CD14-positive monocyte (primary cell): ENCODE results near the gene SH3TC2. TPM values are rescaled to one million over a fixed set of nuclear protein-coding genes. Genes with fewer than 3 reads are reported as not detected.

ENCODE experiments used
- DNase-seq, 3 donors: peaks; one replicate each; pipeline ENCODE4 v3.0.0-alpha.2; 2011 to 2022
- H2AFZ ChIP-seq: 2 replicates; pipeline ENCODE4 v1.6.0; 2012; ENCODE audit warnings: mild to moderate bottlenecking, low read depth, low read length, inconsistent platforms; ENCODE audit not compliant: insufficient read depth, poor library complexity, severe bottlenecking
- H3K27ac ChIP-seq, 2 donors: 1 replicate in 1 of 2; 2 replicates in 1 of 2; pipeline ENCODE4 v1.5.1; 2012 to 2013; ENCODE audit warnings: low read length in 2 of 2, control low read depth in 1 of 2, inconsistent platforms in 1 of 2, low read depth in 1 of 2, mild to moderate bottlenecking in 1 of 2
- H3K27me3 ChIP-seq, 2 donors: one replicate each; pipeline versions ENCODE4 v1.6.0 to v1.6.1; 2011 to 2013; ENCODE audit warnings: low read length in 2 of 2; ENCODE audit not compliant: control insufficient read depth in 2 of 2, insufficient read depth in 2 of 2
- H3K36me3 ChIP-seq, 2 donors: replicated peaks in 1 of 2; 1 replicate in 1 of 2; 2 replicates in 1 of 2; pipeline versions ENCODE4 v1.5.1 to v1.6.1; 2012 to 2013; ENCODE audit warnings: low read length in 2 of 2, control low read depth in 1 of 2, inconsistent platforms in 1 of 2, mild to moderate bottlenecking in 1 of 2; ENCODE audit not compliant: insufficient read depth in 2 of 2, control insufficient read depth in 1 of 2
- H3K4me1 ChIP-seq, 2 donors: 1 replicate in 1 of 2; 2 replicates in 1 of 2; pipeline versions ENCODE4 v1.5.1 to v1.6.1; 2012 to 2013; ENCODE audit warnings: low read length in 2 of 2, control low read depth in 1 of 2, inconsistent platforms in 1 of 2, mild to moderate bottlenecking in 1 of 2, moderate library complexity in 1 of 2; ENCODE audit not compliant: insufficient read depth in 2 of 2, control insufficient read depth in 1 of 2
- H3K4me2 ChIP-seq: replicated peaks from 2 replicates; pipeline ENCODE3; 2012; ENCODE audit warnings: low read length, moderate library complexity, mild to moderate bottlenecking; ENCODE audit not compliant: poor library complexity, severe bottlenecking; ENCODE audit errors: extremely low read depth
- H3K4me3 ChIP-seq, 3 experiments: fragments of 200-600 bp in 1 of 3; sonication (generic) in 1 of 3; replicated peaks in 1 of 3; 1 replicate in 2 of 3; 2 replicates in 1 of 3; pipeline ENCODE4 v1.5.1; 2011 to 2013; ENCODE audit warnings: low read length in 3 of 3, mild to moderate bottlenecking in 3 of 3, control low read depth in 2 of 3, low read depth in 2 of 3, inconsistent platforms in 1 of 3, moderate library complexity in 1 of 3
- H3K79me2 ChIP-seq: 2 replicates; pipeline ENCODE4 v1.6.0; 2012; ENCODE audit warnings: mild to moderate bottlenecking, control low read depth, inconsistent platforms, low read length, moderate library complexity; ENCODE audit not compliant: insufficient read depth
- H3K9ac ChIP-seq: 2 replicates; pipeline ENCODE4 v1.6.0; 2017; ENCODE audit warnings: low read length, mild to moderate bottlenecking; ENCODE audit not compliant: insufficient read depth, poor library complexity, severe bottlenecking
- H3K9me3 ChIP-seq, 2 donors: replicated peaks in 1 of 2; 1 replicate in 1 of 2; 2 replicates in 1 of 2; pipeline versions ENCODE4 v1.5.1 to v1.6.1; 2012 to 2013; ENCODE audit warnings: low read length in 2 of 2, control low read depth in 1 of 2; ENCODE audit not compliant: control insufficient read depth in 1 of 2, insufficient read depth in 1 of 2
- H4K20me1 ChIP-seq: 2 replicates; pipeline ENCODE4 v1.6.0; 2012; ENCODE audit warnings: mild to moderate bottlenecking, low read length, control low read depth, moderate library complexity; ENCODE audit not compliant: insufficient read depth
- H3K27ac Mint-ChIP-seq, 7 donors: one replicate each; pipeline ENCODE4 v1.8.0; 2020; ENCODE audit warnings: mild to moderate bottlenecking in 7 of 7, mixed read lengths in 7 of 7, moderate library complexity in 6 of 7, inconsistent platforms in 2 of 7
- H3K27me3 Mint-ChIP-seq, 3 donors: one replicate each; pipeline ENCODE4 v1.8.0; 2021 to 2022; ENCODE audit warnings: low read depth in 3 of 3, mild to moderate bottlenecking in 3 of 3, mixed read lengths in 3 of 3, moderate library complexity in 3 of 3, inconsistent platforms in 1 of 3
- H3K36me3 Mint-ChIP-seq, 2 donors: one replicate each; pipeline ENCODE4 v1.8.0; 2020; ENCODE audit warnings: mixed read lengths in 2 of 2, inconsistent platforms in 1 of 2, mild to moderate bottlenecking in 1 of 2
- H3K4me1 Mint-ChIP-seq: one replicate; pipeline ENCODE4 v1.8.0; 2020; ENCODE audit warnings: mild to moderate bottlenecking, mixed read lengths
- H3K4me3 Mint-ChIP-seq, 2 donors: one replicate each; pipeline ENCODE4 v1.8.0; 2020; ENCODE audit warnings: mild to moderate bottlenecking in 2 of 2, mixed read lengths in 2 of 2, moderate library complexity in 1 of 2
- H3K9me3 Mint-ChIP-seq, 7 donors: one replicate each; pipeline ENCODE4 v1.8.0; 2020 to 2022; ENCODE audit warnings: mixed read lengths in 7 of 7, mild to moderate bottlenecking in 6 of 7, moderate library complexity in 6 of 7, inconsistent platforms in 2 of 7
- WGBS: methylation state at CpG from one replicate; pipeline ENCODE4 v1.1.5; 2013; ENCODE audit warnings: missing lambda C conversion rate; ENCODE audit not compliant: insufficient coverage; 5-methylcytosine and 5-hydroxymethylcytosine counted together
- intact Hi-C, 2 donors: fragments of 100-400 bp; cut with micrococcal nuclease; formaldehyde crosslinking; loops; one replicate each; pipeline versions ENCODE4 v1.15.0 to v1.15.1; 2023
- polyA plus RNA-seq, 3 donors: library from polyadenylated mRNA; depleted of rRNA in 1 of 3; unstranded in 2 of 3; stranded (reverse) in 1 of 3; fragments of 300-500 nt in 2 of 3; fragments of >200 nt in 1 of 3; fragmentation: Illumina TruSeq in 2 of 3; gene quantifications; 1 replicate in 2 of 3; 2 replicates in 1 of 3; pipeline ENCODE4 v1.2.3, GENCODE V29; 2012 to 2021
- TF ChIP-seq, protein P1 (sequence below): fragments of 200-600 bp; IDR thresholded peaks from one replicate; pipeline ENCODE4 v1.8.0; 2022; ENCODE audit warnings: antibody characterized with exemption, mild to moderate bottlenecking

SH3TC2 gene
- polyA plus RNA-seq, 3 donors: 0.01 to 0.30 (median 0.14) TPM

DNA sequence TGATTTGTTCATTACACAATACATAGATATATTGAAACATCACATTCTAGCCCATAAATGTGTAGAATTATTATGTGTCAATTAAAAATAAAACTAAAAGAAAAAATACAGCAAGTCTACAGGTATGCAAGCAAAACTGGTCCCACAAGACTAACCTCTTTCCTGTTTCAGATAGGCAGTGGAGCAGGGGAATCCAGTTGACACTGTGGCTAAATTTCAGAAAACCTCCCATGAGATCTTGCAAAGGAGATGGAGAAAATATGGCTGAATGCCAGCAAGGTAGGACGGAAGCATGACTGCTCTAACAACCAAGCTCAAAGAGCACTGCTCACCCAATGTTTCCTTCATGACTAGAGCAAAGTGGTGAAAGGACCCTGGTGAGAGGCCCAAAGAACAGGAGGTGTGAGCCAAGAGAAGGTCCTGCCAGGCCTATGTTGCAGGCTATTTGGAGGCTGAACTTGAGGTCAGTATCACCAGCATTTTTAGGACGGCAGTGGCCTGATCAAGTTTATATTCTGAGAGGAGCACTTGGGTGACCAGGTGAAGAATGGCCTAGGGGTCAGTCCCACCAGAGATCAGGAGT, 1.1 kb upstream of the SH3TC2 start:
- Mint-ChIP-seq H3K9me3 (peaks cover 0 to 4% (median 2%) of the 10 kb centered on the region in 7 donors), H3K27ac (peak overlapping the region in 1 of 7 donors; percentile 31), H3K27me3 (peaks cover 0 to 3% (median 1%) of the 10 kb centered on the region in 3 donors), H3K4me3 (no peak overlapping the region), H3K36me3 (no peaks in the 10 kb centered on the region), H3K4me1 (peaks cover 34% of the 10 kb centered on the region)
- WGBS: 100% methylated on average over 1 of the region's 2 CpGs
- no peak overlapping the region for H3K27ac ChIP-seq
- no peaks in the 10 kb centered on the region for H3K27me3 ChIP-seq
- no peaks in the 10 kb centered on the region for H4K20me1 ChIP-seq
- no peak overlapping the region for H3K4me3 ChIP-seq
- H3K79me2 ChIP-seq: no peaks in the 10 kb centered on the region
- H3K9me3 ChIP-seq: peaks cover 0 to 3% of the 10 kb centered on the region in 2 donors
- H3K4me1 ChIP-seq: peaks cover 26 to 32% of the 10 kb centered on the region in 2 donors
- TF ChIP-seq, protein P1, sequence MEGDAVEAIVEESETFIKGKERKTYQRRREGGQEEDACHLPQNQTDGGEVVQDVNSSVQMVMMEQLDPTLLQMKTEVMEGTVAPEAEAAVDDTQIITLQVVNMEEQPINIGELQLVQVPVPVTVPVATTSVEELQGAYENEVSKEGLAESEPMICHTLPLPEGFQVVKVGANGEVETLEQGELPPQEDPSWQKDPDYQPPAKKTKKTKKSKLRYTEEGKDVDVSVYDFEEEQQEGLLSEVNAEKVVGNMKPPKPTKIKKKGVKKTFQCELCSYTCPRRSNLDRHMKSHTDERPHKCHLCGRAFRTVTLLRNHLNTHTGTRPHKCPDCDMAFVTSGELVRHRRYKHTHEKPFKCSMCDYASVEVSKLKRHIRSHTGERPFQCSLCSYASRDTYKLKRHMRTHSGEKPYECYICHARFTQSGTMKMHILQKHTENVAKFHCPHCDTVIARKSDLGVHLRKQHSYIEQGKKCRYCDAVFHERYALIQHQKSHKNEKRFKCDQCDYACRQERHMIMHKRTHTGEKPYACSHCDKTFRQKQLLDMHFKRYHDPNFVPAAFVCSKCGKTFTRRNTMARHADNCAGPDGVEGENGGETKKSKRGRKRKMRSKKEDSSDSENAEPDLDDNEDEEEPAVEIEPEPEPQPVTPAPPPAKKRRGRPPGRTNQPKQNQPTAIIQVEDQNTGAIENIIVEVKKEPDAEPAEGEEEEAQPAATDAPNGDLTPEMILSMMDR: no peak
- no peaks in the 10 kb centered on the region for H3K36me3 ChIP-seq
- H3K4me2 ChIP-seq: no peak overlapping the region
- H3K9ac ChIP-seq: no peak overlapping the region
- no peak for DNase-seq
- intact Hi-C loops: no loop called here
- no peak overlapping the region for H2AFZ ChIP-seq

DNA sequence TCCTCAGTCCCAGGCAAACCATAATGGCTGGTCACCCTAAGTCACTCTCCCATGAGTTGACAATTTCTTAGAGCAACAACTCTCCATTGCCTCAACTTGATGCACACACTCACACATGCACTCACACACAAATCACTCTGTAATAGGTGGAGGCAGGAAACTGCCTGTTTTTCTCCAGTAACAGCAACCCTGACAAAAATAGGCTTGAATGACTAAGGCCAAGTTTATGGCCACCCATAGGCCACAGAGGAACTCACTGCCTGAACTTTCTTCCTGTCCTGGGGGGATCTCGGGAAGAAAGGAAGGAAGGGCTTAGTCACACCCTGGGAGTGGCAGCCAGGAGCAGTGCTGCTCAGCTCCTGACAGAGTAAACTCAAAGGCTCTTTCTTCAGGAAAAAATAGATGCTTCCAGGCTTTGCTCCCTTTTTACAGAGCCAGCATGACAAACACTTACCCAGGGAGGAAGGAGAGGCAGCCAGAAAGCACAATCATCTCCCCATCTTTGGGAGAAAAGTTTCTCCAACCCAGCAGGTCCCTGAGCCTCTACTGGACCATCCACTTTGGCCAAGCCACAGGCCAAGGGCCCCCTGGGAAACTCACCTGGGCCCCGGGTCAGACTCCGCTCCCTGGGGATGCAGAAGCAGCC, 368 bp downstream of the SH3TC2 start:
- Histone ChIP-seq H3K79me2 (no peaks in the 10 kb centered on the region), H3K4me2 (peak overlapping the region; percentile 40), H3K9ac (peak overlapping the region; percentile 9), H4K20me1 (no peaks in the 10 kb centered on the region), H2AFZ (peak overlapping the region; percentile 25), H3K4me3 (peak overlapping the region in 1 of 3 experiments; percentile 35), H3K36me3 (no peaks in the 10 kb centered on the region), H3K27ac (peak overlapping the region in 1 of 2 donors; percentile 63), H3K9me3 (peaks cover 0 to 6% of the 10 kb centered on the region in 2 donors), H3K27me3 (no peaks in the 10 kb centered on the region), H3K4me1 (peaks cover 26 to 32% of the 10 kb centered on the region in 2 donors)
- intact Hi-C loops: no loop called here
- Mint-ChIP-seq H3K27ac (peak overlapping the region; percentile 37 to 91 (median 60)), H3K4me1 (peaks cover 34% of the 10 kb centered on the region), H3K27me3 (peaks cover 0 to 3% (median 1%) of the 10 kb centered on the region in 3 donors), H3K4me3 (peak overlapping the region in 1 of 2 donors; percentile 37), H3K9me3 (peaks cover 0 to 8% (median 4%) of the 10 kb centered on the region in 7 donors), H3K36me3 (peaks cover 0 to 4% of the 10 kb centered on the region in 2 donors)
- DNase-seq: peak in 2 of 3 donors; percentile 47 to 57
- WGBS: 55% methylated on average over 3 of the region's 3 CpGs
- TF ChIP-seq, protein P1: no peak
